CD4-positive, alpha-beta T cell treated with Interleukin-1 beta for 1 hour (primary cell): ENCODE data around the gene ANKRD13B.
A peak's percentile ranks its signal among the peaks of the same experiment; 100 is the strongest.

Experiments
- DNase-seq, 2 donors: peaks; one replicate each; pipeline ENCODE4 v3.0.0-alpha.2; 2020 to 2022

The ANKRD13B gene

GRCh38 chr17:29595943-29596774 lies 3.2 kb downstream of the ANKRD13B start:
- DNase-seq = no peak

GRCh38 chr17:29596811-29597210 lies 3.9 kb downstream of the ANKRD13B start:
- no peak for DNase-seq

- DNase-seq = no peak
Observed at GRCh38 chr17:29597361-29598172, 4.6 kb downstream of the ANKRD13B start.

- DNase-seq = no peak
Observed at GRCh38 chr17:29603109-29603674, 10.3 kb downstream of the ANKRD13B start.

- no peak for DNase-seq
Observed at GRCh38 chr17:29607557-29608195, 14.7 kb downstream of the ANKRD13B start.

- DNase-seq = no peak
Observed at GRCh38 chr17:29608986-29609385, 16.1 kb downstream of the ANKRD13B start.

GRCh38 chr17:29610395-29610794 lies 17.5 kb downstream of the ANKRD13B start:
- no peak for DNase-seq

GRCh38 chr17:29611351-29612093 lies 18.6 kb downstream of the ANKRD13B start:
- DNase-seq = no peak

GRCh38 chr17:29612094-29612403 lies 19.1 kb downstream of the ANKRD13B start:
- no peak for DNase-seq

GRCh38 chr17:29612404-29613280 lies 19.7 kb downstream of the ANKRD13B start:
- DNase-seq = no peak

- peak; percentile 89 to 94 for DNase-seq
Observed at GRCh38 chr17:29613352-29613837, 20.5 kb downstream of the ANKRD13B start.

GRCh38 chr17:29613856-29614255 lies 20.9 kb downstream of the ANKRD13B start:
- no peak for DNase-seq

- no peak for DNase-seq
Observed at GRCh38 chr17:29614349-29615047, 21.6 kb downstream of the ANKRD13B start.

GRCh38 chr17:29615048-29615385 lies 22.1 kb downstream of the ANKRD13B start:
- DNase-seq = peak; percentile 76 to 78

- peak; percentile 87 to 89 for DNase-seq
Observed at GRCh38 chr17:29615492-29616299, 22.8 kb downstream of the ANKRD13B start.

- no peak for DNase-seq
Observed at GRCh38 chr17:29616300-29617048, 23.5 kb downstream of the ANKRD13B start.

GRCh38 chr17:29617125-29617480 lies 24.2 kb downstream of the ANKRD13B start:
- DNase-seq = peak; percentile 90 to 93

GRCh38 chr17:29617481-29618271 lies 24.7 kb downstream of the ANKRD13B start:
- DNase-seq = peak; percentile 87 to 88
